ENCODE results near the gene SPTLC2. TPM values are rescaled to one million over a fixed set of nuclear protein-coding genes. Genes with fewer than 3 reads are reported as not detected.

The SPTLC2 gene
- total RNA-seq, 1 experiment from 2014 or later, result 68.4 TPM

DNA sequence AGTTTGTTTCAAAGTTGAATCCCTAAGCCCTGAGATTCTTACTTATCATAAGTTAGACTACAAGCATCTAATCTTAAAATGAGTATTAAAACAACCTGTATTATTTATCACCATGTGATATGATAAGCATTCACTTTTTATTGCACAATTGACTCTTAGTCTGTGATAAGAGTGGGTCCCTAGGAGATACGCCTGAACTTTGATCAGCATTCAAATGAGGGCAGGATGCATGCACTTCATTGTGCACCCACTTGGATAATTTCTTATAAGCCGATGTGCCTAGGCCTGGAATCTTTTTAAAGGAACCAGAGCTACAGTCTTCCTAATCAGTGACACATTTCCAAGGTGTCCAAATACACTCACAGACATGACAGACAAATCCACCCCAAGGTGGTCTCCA is 31.4 kb upstream of the SPTLC2 start:
- Histone ChIP-seq H3K4me3 (no peak overlapping the region), H3F3A (ENCODE audit: insufficient read depth, low read depth) (no peaks in the 10 kb centered on the region; the same call in 1 of the 2 replicates), H3K27ac (no peak overlapping the region), H3K36me3 (ENCODE audit: low read depth) (no peaks in the 10 kb centered on the region), H2AFZ (no peak overlapping the region), H3K4me1 (replicated peaks; ENCODE audit: insufficient read depth) (no peaks in the 10 kb centered on the region), H3K4me2 (no peak overlapping the region), H3K9me3 (ENCODE audit: insufficient read depth, low read depth) (no peaks in the 10 kb centered on the region), H3K27me3 (ENCODE audit: insufficient read depth, low read depth) (no peaks in the 10 kb centered on the region), H3K79me2 (ENCODE audit: low read depth) (no peaks in the 10 kb centered on the region), H4K20me1 (ENCODE audit: insufficient read depth) (no peaks in the 10 kb centered on the region), H3K9me2 (ENCODE audit: insufficient read depth) (no peaks in the 10 kb centered on the region)
- TF ChIP-seq, protein P1, sequence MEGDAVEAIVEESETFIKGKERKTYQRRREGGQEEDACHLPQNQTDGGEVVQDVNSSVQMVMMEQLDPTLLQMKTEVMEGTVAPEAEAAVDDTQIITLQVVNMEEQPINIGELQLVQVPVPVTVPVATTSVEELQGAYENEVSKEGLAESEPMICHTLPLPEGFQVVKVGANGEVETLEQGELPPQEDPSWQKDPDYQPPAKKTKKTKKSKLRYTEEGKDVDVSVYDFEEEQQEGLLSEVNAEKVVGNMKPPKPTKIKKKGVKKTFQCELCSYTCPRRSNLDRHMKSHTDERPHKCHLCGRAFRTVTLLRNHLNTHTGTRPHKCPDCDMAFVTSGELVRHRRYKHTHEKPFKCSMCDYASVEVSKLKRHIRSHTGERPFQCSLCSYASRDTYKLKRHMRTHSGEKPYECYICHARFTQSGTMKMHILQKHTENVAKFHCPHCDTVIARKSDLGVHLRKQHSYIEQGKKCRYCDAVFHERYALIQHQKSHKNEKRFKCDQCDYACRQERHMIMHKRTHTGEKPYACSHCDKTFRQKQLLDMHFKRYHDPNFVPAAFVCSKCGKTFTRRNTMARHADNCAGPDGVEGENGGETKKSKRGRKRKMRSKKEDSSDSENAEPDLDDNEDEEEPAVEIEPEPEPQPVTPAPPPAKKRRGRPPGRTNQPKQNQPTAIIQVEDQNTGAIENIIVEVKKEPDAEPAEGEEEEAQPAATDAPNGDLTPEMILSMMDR (conservative IDR thresholded peaks at IDR 0.05), result no peak
- no peak for TF ChIP-seq EZH2 (IDR thresholded peaks at IDR 0.05; ENCODE audit: low read depth)
- intact Hi-C loops (cut with micrococcal nuclease; ENCODE audit: unreplicated experiment), result no loop called here
- POLR2A ChIA-PET (ENCODE audit: unreplicated experiment), result no interaction called here
- CTCF ChIA-PET, result interaction anchor here (0.7 kb wide), 1 partner anchor 495 kb away, joined by 7 read pairs; no protein-coding TSS in a partner anchor
- no TSS peak for BruUV-seq (replicated peaks)
- DNase-seq, result peak in 1 of 2 experiments; percentile 31

DNA sequence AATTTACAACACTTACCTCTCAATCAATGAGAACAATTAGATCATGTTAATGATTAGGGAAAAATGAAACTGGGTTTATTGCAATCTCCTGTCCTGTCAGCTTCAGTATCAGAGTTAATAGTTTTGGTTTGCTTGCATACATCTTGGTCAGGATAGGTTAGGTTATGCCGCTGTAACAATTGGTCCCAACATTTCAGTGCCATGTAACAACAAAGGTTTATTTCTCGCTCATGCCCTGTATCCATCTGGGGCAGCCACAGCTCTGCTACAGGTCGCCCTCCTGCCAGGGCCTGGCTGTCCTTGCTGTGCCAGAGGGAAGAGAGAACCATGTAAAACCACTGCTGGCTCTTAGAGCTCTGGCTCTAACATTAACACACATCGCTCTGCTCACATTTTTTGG is 30.5 kb upstream of the SPTLC2 start:
- intact Hi-C loops (cut with micrococcal nuclease; ENCODE audit: unreplicated experiment), result no loop called here
- CTCF ChIA-PET, result no interaction called here
- Histone ChIP-seq H3F3A (ENCODE audit: insufficient read depth, low read depth) (no peaks in the 10 kb centered on the region; the same call in 1 of the 2 replicates), H3K9me2 (ENCODE audit: insufficient read depth) (no peaks in the 10 kb centered on the region), H3K79me2 (ENCODE audit: low read depth) (no peaks in the 10 kb centered on the region), H4K20me1 (ENCODE audit: insufficient read depth) (no peaks in the 10 kb centered on the region), H3K4me3 (no peak overlapping the region), H3K27ac (no peak overlapping the region), H3K36me3 (ENCODE audit: low read depth) (no peaks in the 10 kb centered on the region), H3K4me2 (no peak overlapping the region), H3K27me3 (ENCODE audit: insufficient read depth, low read depth) (no peaks in the 10 kb centered on the region), H2AFZ (no peak overlapping the region), H3K4me1 (replicated peaks; ENCODE audit: insufficient read depth) (peaks cover under 1% of the 10 kb centered on the region; the same call in 1 of the 2 replicates), H3K9me3 (ENCODE audit: insufficient read depth, low read depth) (no peaks in the 10 kb centered on the region)
- BruUV-seq (replicated peaks), result no TSS peak
- no peak for DNase-seq
- POLR2A ChIA-PET (ENCODE audit: unreplicated experiment), result no interaction called here
- TF ChIP-seq EZH2 (IDR thresholded peaks at IDR 0.05; ENCODE audit: low read depth), result no peak
- TF ChIP-seq, protein P1 (conservative IDR thresholded peaks at IDR 0.05), result no peak

DNA sequence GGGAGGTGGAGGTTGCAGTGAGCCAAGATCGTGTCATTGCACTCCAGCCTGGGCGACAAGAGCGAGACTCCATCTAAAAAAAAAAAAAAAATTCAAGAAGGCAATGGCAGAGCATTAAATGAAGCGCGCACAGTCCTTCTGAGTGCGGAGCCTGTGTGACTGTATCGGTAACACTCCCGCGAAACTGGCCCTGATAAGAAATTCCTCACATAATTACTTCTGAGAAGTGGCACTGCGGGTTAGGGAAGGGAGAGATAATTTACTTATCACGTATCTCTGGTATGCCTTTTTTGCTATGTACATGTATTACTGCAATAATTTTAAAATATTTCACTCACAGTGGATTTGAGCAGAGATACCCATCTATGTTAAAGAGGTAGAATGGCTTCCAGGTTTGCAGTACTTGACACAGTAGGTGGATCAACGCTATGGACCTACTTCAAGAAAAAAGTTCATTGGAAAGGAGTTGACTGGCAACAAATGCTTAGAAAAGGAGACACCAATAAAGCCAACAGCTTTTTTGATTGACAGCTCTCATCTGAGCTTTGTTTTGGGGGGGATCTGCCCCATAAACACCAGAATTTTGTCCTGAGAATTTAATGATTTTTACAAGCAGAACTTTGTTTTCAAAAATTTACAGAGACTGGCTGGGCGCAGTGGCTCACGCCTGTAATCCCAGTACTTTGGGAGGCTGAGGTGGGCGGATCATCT is 29.2 kb upstream of the SPTLC2 start:
- no peak overlapping the region; the same call in 1 of the 2 replicates for H2AFZ ChIP-seq
- POLR2A ChIA-PET (ENCODE audit: unreplicated experiment), result no interaction called here

More for the DNA sequence above, 29.2 kb upstream of the SPTLC2 start:
- Histone ChIP-seq H3K4me3 (no peak overlapping the region), H3F3A (ENCODE audit: insufficient read depth, low read depth) (no peaks in the 10 kb centered on the region; the same call in 1 of the 2 replicates), H3K79me2 (ENCODE audit: low read depth) (no peaks in the 10 kb centered on the region), H4K20me1 (ENCODE audit: insufficient read depth) (no peaks in the 10 kb centered on the region), H3K4me2 (no peak overlapping the region), H3K9me3 (ENCODE audit: insufficient read depth, low read depth) (no peaks in the 10 kb centered on the region), H3K27me3 (ENCODE audit: insufficient read depth, low read depth) (no peaks in the 10 kb centered on the region), H3K4me1 (replicated peaks; ENCODE audit: insufficient read depth) (peaks cover 12% of the 10 kb centered on the region), H3K36me3 (ENCODE audit: low read depth) (no peaks in the 10 kb centered on the region), H3K27ac (no peak overlapping the region), H3K9me2 (ENCODE audit: insufficient read depth) (no peaks in the 10 kb centered on the region)
- TF ChIP-seq EZH2 (IDR thresholded peaks at IDR 0.05; ENCODE audit: low read depth), result no peak
- TF ChIP-seq, protein P1 (conservative IDR thresholded peaks at IDR 0.05), result no peak
- intact Hi-C loops (cut with micrococcal nuclease; ENCODE audit: unreplicated experiment), result no loop called here
- CTCF ChIA-PET, result no interaction called here
- DNase-seq, result peak in 1 of 2 experiments; percentile 34
- no TSS peak for BruUV-seq (replicated peaks)

All from PC-9 (cell line).